GM23248 (cell line): ENCODE measurements around the gene FADS3. TPM values are rescaled to one million over a fixed set of nuclear protein-coding genes. Genes with fewer than 3 reads are reported as not detected.

Experiments used
- DNase-seq: peaks from one replicate; pipeline ENCODE4 v3.0.0-alpha.2; 2015
- H2AFZ ChIP-seq: fragments of 200-600 bp; sonication (generic); 2 replicates; pipeline ENCODE4 v1.6.1; 2016; ENCODE audit warnings: antibody characterized with exemption
- H3F3A ChIP-seq: fragments of 200-600 bp; sonication (generic); 2 replicates; pipeline ENCODE4 v1.6.1; 2016; ENCODE audit warnings: mild to moderate bottlenecking, antibody characterized with exemption, mixed run types; ENCODE audit not compliant: insufficient read depth
- H3K27ac ChIP-seq: fragments of 200-600 bp; sonication (generic); 2 replicates; pipeline ENCODE4 v1.5.1; 2016; ENCODE audit warnings: mild to moderate bottlenecking
- H3K27me3 ChIP-seq: fragments of 200-600 bp; sonication (generic); replicated peaks from 2 replicates; pipeline ENCODE4 v1.6.1; 2016; ENCODE audit warnings: mild to moderate bottlenecking; ENCODE audit not compliant: insufficient read depth
- H3K36me3 ChIP-seq: fragments of 200-600 bp; sonication (generic); 2 replicates; pipeline ENCODE4 v1.6.1; 2016; ENCODE audit warnings: low read depth, mild to moderate bottlenecking
- H3K4me1 ChIP-seq: fragments of 200-600 bp; sonication (generic); 2 replicates; pipeline ENCODE4 v1.6.1; 2016; ENCODE audit warnings: mild to moderate bottlenecking; ENCODE audit not compliant: insufficient read depth
- H3K4me2 ChIP-seq: fragments of 200-600 bp; sonication (generic); one replicate; pipeline ENCODE4 v1.6.1; 2016; ENCODE audit warnings: mild to moderate bottlenecking; ENCODE audit not compliant: unreplicated experiment
- H3K4me3 ChIP-seq: fragments of 200-600 bp; sonication (generic); 2 replicates; pipeline ENCODE4 v1.5.1; 2016; ENCODE audit warnings: mild to moderate bottlenecking
- H3K79me2 ChIP-seq: fragments of 200-600 bp; sonication (generic); 2 replicates; pipeline ENCODE4 v1.6.1; 2016; ENCODE audit warnings: mild to moderate bottlenecking; ENCODE audit not compliant: insufficient read depth
- H3K9ac ChIP-seq: fragments of 200-600 bp; sonication (generic); 2 replicates; pipeline ENCODE4 v1.6.1; 2016; ENCODE audit warnings: mild to moderate bottlenecking
- H3K9me2 ChIP-seq: fragments of 200-600 bp; sonication (generic); 2 replicates; pipeline ENCODE4 v1.6.1; 2016; ENCODE audit warnings: mixed run types, mild to moderate bottlenecking, moderate library complexity; ENCODE audit not compliant: insufficient read depth
- H3K9me3 ChIP-seq: fragments of 200-600 bp; sonication (generic); one replicate; pipeline ENCODE4 v1.6.1; 2017; ENCODE audit warnings: low read depth
- H4K20me1 ChIP-seq: fragments of 200-600 bp; sonication (generic); 2 replicates; pipeline ENCODE4 v1.6.0; 2016; ENCODE audit not compliant: insufficient read depth
- EZH2 ChIP-seq: fragments of 200-600 bp; sonication (generic); IDR thresholded peaks from 2 replicates; pipeline ENCODE4 v1.6.1; 2018; ENCODE audit warnings: antibody characterized with exemption, mild to moderate bottlenecking; ENCODE audit not compliant: insufficient read depth, poor library complexity, severe bottlenecking
- EZH2phosphoT487 ChIP-seq: fragments of 200-600 bp; sonication (generic); IDR thresholded peaks from 2 replicates; pipeline ENCODE4 v1.6.1; 2018; ENCODE audit warnings: antibody characterized with exemption, moderate library complexity, mild to moderate bottlenecking, low read depth; ENCODE audit not compliant: insufficient read depth
- WGBS, 2 experiments: methylation state at CpG; one replicate each; pipeline ENCODE4 v1.1.6; 2015 to 2017; ENCODE audit warnings: low lambda C conversion rate in 2 of 2, low coverage in 1 of 2; ENCODE audit errors: missing lambda C conversion rate in 2 of 2; 5-methylcytosine and 5-hydroxymethylcytosine counted together
- in situ Hi-C: fragments of 300-500 bp; cut with MboI; formaldehyde crosslinking; loops from 2 replicates; pipeline ENCODE4 v1.15.0; 2020
- polyA plus RNA-seq: library from polyadenylated mRNA; unstranded; fragments of >200 nt; fragmentation: Nextera tagmentation; extraction: Ambion mirVana; gene quantifications from 2 replicates; pipeline ENCODE4 v1.2.1, GENCODE V29; 2016
- total RNA-seq: library from RNA; depleted of rRNA; stranded (reverse); fragments of >200 nt; shearing (Covaris generic); gene quantifications from 2 replicates; pipeline ENCODE4 v1.2.3, GENCODE V29; 2014

The FADS3 gene
- total and polyA plus RNA-seq, 2 experiments from 2014 or later, result 135 to 203 TPM

GRCh38 chr11:61866958-61867343 is 24.4 kb downstream of the FADS3 start:
- Histone ChIP-seq H3K27ac (no peak overlapping the region), H3K4me2 (no peak overlapping the region), H3K36me3 (no peaks in the 10 kb centered on the region), H3K9me2 (no peaks in the 10 kb centered on the region), H3K27me3 (no peaks in the 10 kb centered on the region), H3K9me3 (no peaks in the 10 kb centered on the region), H3F3A (peaks cover 7% of the 10 kb centered on the region; the same call in 1 of the 2 replicates), H3K9ac (no peak overlapping the region), H3K79me2 (no peaks in the 10 kb centered on the region), H3K4me1 (peaks cover 4% of the 10 kb centered on the region; the same call in 1 of the 2 replicates), H2AFZ (no peak overlapping the region), H4K20me1 (no peaks in the 10 kb centered on the region), H3K4me3 (no peak overlapping the region)
- no peak for DNase-seq
- 88 to 89% methylated on average over 6 of the region's 6 CpGs for WGBS, 2 experiments
- TF ChIP-seq EZH2phosphoT487, result no peak
- TF ChIP-seq EZH2, result no peak
- in situ Hi-C loops, result no loop called here

- in situ Hi-C loops, result no loop called here
- no peaks in the 10 kb centered on the region for H3K79me2 ChIP-seq
- H3K4me3 ChIP-seq, result no peak overlapping the region
- no peaks in the 10 kb centered on the region for H3K36me3 ChIP-seq
- H3K4me1 ChIP-seq, result peaks cover 2% of the 10 kb centered on the region; the same call in 1 of the 2 replicates
- no peaks in the 10 kb centered on the region for H4K20me1 ChIP-seq
- WGBS, 2 experiments, result 76% methylated on average over 18 of the region's 18 CpGs
- no peak overlapping the region for H3K27ac ChIP-seq
- DNase-seq, result no peak
- H3K27me3 ChIP-seq, result no peaks in the 10 kb centered on the region
- H3F3A ChIP-seq, result peaks cover 6% of the 10 kb centered on the region; the same call in 1 of the 2 replicates
- H3K4me2 ChIP-seq, result no peak overlapping the region
- no peak overlapping the region for H3K9ac ChIP-seq
- TF ChIP-seq EZH2 (no peak), EZH2phosphoT487 (no peak)
- no peaks in the 10 kb centered on the region for H3K9me3 ChIP-seq
- H2AFZ ChIP-seq, result no peak overlapping the region
- no peaks in the 10 kb centered on the region for H3K9me2 ChIP-seq
Measured at GRCh38 chr11:61866231-61866957, 25.0 kb downstream of the FADS3 start.

GRCh38 chr11:61864814-61865775 is 26.2 kb downstream of the FADS3 start:
- H3K9me2 ChIP-seq, result no peaks in the 10 kb centered on the region
- H3K4me1 ChIP-seq, result no peaks in the 10 kb centered on the region
- no peak overlapping the region for H2AFZ ChIP-seq
- 82 to 85% methylated on average over 19 to 20 of the region's 20 CpGs for WGBS, 2 experiments
- no peaks in the 10 kb centered on the region for H3F3A ChIP-seq
- no peaks in the 10 kb centered on the region for H3K36me3 ChIP-seq
- TF ChIP-seq EZH2 (no peak), EZH2phosphoT487 (no peak)
- H3K4me2 ChIP-seq, result no peak overlapping the region
- no peak overlapping the region for H3K27ac ChIP-seq
- H3K79me2 ChIP-seq, result no peaks in the 10 kb centered on the region
- DNase-seq, result no peak
- in situ Hi-C loops, result no loop called here
- H3K4me3 ChIP-seq, result no peak overlapping the region
- H3K27me3 ChIP-seq, result no peaks in the 10 kb centered on the region
- no peaks in the 10 kb centered on the region for H3K9me3 ChIP-seq
- no peak overlapping the region for H3K9ac ChIP-seq
- H4K20me1 ChIP-seq, result no peaks in the 10 kb centered on the region

DNA sequence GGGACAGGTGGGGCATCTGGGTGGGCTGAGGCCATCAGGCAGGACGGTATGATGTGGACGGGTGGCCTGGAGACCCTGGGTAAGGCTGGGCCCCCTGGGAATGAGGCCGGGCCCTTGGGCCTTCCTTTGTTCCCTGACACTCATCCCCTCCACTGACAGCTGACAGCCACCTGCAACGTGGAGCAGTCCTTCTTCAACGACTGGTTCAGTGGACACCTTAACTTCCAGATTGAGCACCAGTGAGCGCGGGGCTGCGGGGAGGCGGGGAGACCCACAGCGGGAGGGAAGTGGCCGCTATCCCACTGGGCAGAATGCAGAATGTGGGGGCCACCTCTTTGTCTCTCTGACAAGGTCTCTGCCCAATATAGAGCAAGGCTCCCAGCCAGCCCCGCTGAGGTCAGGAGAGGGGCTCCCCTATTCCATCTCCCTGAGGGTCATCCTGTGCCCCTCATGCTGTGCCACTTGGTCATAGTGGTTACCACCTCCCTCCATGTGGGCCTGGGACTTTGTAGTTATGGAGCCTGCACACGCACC is 27.7 kb downstream of the FADS3 start:
- no peak overlapping the region for H3K9ac ChIP-seq
- no peaks in the 10 kb centered on the region for H4K20me1 ChIP-seq
- no peak overlapping the region for H3K4me2 ChIP-seq
- TF ChIP-seq EZH2, result no peak
- TF ChIP-seq EZH2phosphoT487, result no peak
- H3K9me3 ChIP-seq, result no peaks in the 10 kb centered on the region
- H3K4me1 ChIP-seq, result no peaks in the 10 kb centered on the region
- in situ Hi-C loops, result no loop called here
- H3K79me2 ChIP-seq, result no peaks in the 10 kb centered on the region
- H3K36me3 ChIP-seq, result no peaks in the 10 kb centered on the region
- WGBS, 2 experiments, result 90 to 94% methylated on average over 13 of the region's 13 CpGs
- H3F3A ChIP-seq, result no peaks in the 10 kb centered on the region
- H3K27ac ChIP-seq, result no peak overlapping the region
- H2AFZ ChIP-seq, result no peak overlapping the region
- H3K4me3 ChIP-seq, result no peak overlapping the region
- H3K9me2 ChIP-seq, result no peaks in the 10 kb centered on the region
- no peak for DNase-seq
- no peaks in the 10 kb centered on the region for H3K27me3 ChIP-seq
